Mesenchymal stem cell (in vitro differentiated cells and primary cell): ENCODE data around the gene AMMECR1.

Experiments used
- DNase-seq: peaks from one replicate; pipeline ENCODE4 v3.0.0-alpha.2; 2013
- H2AFZ ChIP-seq: one replicate; pipeline ENCODE4 v1.6.1; 2013; ENCODE audit warnings: low read depth, mild to moderate bottlenecking, control low read depth, inconsistent platforms, low read length, moderate library complexity
- H2AK5ac ChIP-seq: 2 replicates; pipeline ENCODE4 v1.6.1; 2013; ENCODE audit warnings: low read length, moderate library complexity, mild to moderate bottlenecking, inconsistent platforms; ENCODE audit not compliant: severe bottlenecking
- H2BK120ac ChIP-seq: one replicate; pipeline ENCODE4 v1.6.1; 2013; ENCODE audit warnings: low read depth, mild to moderate bottlenecking, inconsistent platforms, low read length, moderate library complexity
- H2BK12ac ChIP-seq, 2 experiments: one replicate each; pipeline ENCODE4 v1.6.1; 2013; ENCODE audit warnings: inconsistent platforms in 2 of 2, low read length in 2 of 2, mild to moderate bottlenecking in 2 of 2, moderate library complexity in 2 of 2, control low read depth in 1 of 2
- H2BK15ac ChIP-seq: one replicate; pipeline ENCODE4 v1.6.1; 2013; ENCODE audit warnings: mild to moderate bottlenecking, low read depth, inconsistent platforms; ENCODE audit not compliant: poor library complexity, severe bottlenecking
- H2BK5ac ChIP-seq: 2 replicates; pipeline ENCODE4 v1.6.1; 2013; ENCODE audit warnings: low read depth, mild to moderate bottlenecking, low read length, control low read depth, inconsistent platforms; ENCODE audit not compliant: poor library complexity, severe bottlenecking
- H3K14ac ChIP-seq, 2 experiments: one replicate each; pipeline ENCODE4 v1.6.1; 2013; ENCODE audit warnings: inconsistent platforms in 2 of 2, low read length in 2 of 2, control low read depth in 1 of 2, mild to moderate bottlenecking in 1 of 2, moderate library complexity in 1 of 2
- H3K18ac ChIP-seq, 2 experiments: one replicate each; pipeline ENCODE4 v1.6.1; 2013; ENCODE audit warnings: inconsistent platforms in 2 of 2, low read length in 2 of 2, control low read depth in 1 of 2, low read depth in 1 of 2, mild to moderate bottlenecking in 1 of 2
- H3K23ac ChIP-seq, 2 experiments: one replicate each; pipeline ENCODE4 v1.6.1; 2013; ENCODE audit warnings: inconsistent platforms in 2 of 2, low read length in 2 of 2, mild to moderate bottlenecking in 2 of 2, moderate library complexity in 2 of 2, control low read depth in 1 of 2
- H3K27ac ChIP-seq: 2 replicates; pipeline ENCODE4 v1.5.1; 2013; ENCODE audit warnings: mild to moderate bottlenecking, moderate library complexity, low read length, control low read depth, inconsistent platforms; ENCODE audit not compliant: poor library complexity, severe bottlenecking
- H3K27me3 ChIP-seq, 2 experiments: 2 replicates each; pipeline versions ENCODE4 v1.6.1 to v1.7.0; 2013; ENCODE audit warnings: low read length in 2 of 2, mild to moderate bottlenecking in 2 of 2, moderate library complexity in 2 of 2, control low read depth in 1 of 2, inconsistent platforms in 1 of 2; ENCODE audit not compliant: control insufficient read depth in 1 of 2, insufficient read depth in 1 of 2
- H3K36me3 ChIP-seq, 2 experiments: 2 replicates each; pipeline versions ENCODE4 v1.6.1 to v1.7.0; 2013; ENCODE audit warnings: low read length in 2 of 2, control low read depth in 1 of 2, inconsistent platforms in 1 of 2, low read depth in 1 of 2, mild to moderate bottlenecking in 1 of 2; ENCODE audit not compliant: insufficient read depth in 2 of 2, control insufficient read depth in 1 of 2
- H3K4ac ChIP-seq, 2 experiments: one replicate each; pipeline ENCODE4 v1.6.1; 2013; ENCODE audit warnings: inconsistent platforms in 2 of 2, low read length in 2 of 2, mild to moderate bottlenecking in 2 of 2, moderate library complexity in 2 of 2, control low read depth in 1 of 2, low read depth in 1 of 2
- H3K4me1 ChIP-seq: 2 replicates; pipeline ENCODE4 v1.6.1; 2013; ENCODE audit warnings: low read depth, low read length, control low read depth; ENCODE audit not compliant: control insufficient read depth, insufficient read depth
- H3K4me2 ChIP-seq: 2 replicates; pipeline ENCODE4 v1.6.1; 2013; ENCODE audit warnings: low read length, mild to moderate bottlenecking, inconsistent platforms; ENCODE audit not compliant: poor library complexity, severe bottlenecking
- H3K4me3 ChIP-seq, 2 experiments: 2 replicates each; pipeline versions ENCODE4 v1.5.1 to v1.7.0; 2013; ENCODE audit warnings: low read length in 2 of 2, mild to moderate bottlenecking in 2 of 2, control low read depth in 1 of 2, low read depth in 1 of 2; ENCODE audit not compliant: insufficient read depth in 1 of 2
- H3K79me1 ChIP-seq: replicated peaks from 2 replicates; pipeline ENCODE4 v1.6.1; 2013; ENCODE audit warnings: mild to moderate bottlenecking, control low read depth, low read length, inconsistent platforms; ENCODE audit not compliant: poor library complexity, severe bottlenecking
- H3K9ac ChIP-seq: 2 replicates; pipeline ENCODE4 v1.7.0; 2013; ENCODE audit warnings: mild to moderate bottlenecking, low read length, moderate library complexity
- H3K9me3 ChIP-seq: 2 replicates; pipeline ENCODE4 v1.7.0; 2013; ENCODE audit warnings: mild to moderate bottlenecking, low read length; ENCODE audit not compliant: control insufficient read depth
- H4K8ac ChIP-seq: one replicate; pipeline ENCODE4 v1.6.1; 2013; ENCODE audit warnings: inconsistent platforms, mild to moderate bottlenecking, low read length, moderate library complexity
- H4K91ac ChIP-seq: one replicate; pipeline ENCODE4 v1.6.1; 2013; ENCODE audit warnings: mild to moderate bottlenecking, low read length, inconsistent platforms
- WGBS: methylation state at CpG from one replicate; pipeline ENCODE4 v1.1.7; 2013; ENCODE audit warnings: mixed read lengths; 5-methylcytosine and 5-hydroxymethylcytosine counted together

AMMECR1 gene

GRCh38 chrX:110182865-110183264, 135.0 kb downstream of the AMMECR1 start:
- H3K27me3 ChIP-seq: peaks cover 0 to 20% of the 10 kb centered on the region in 2 experiments
- peaks cover 10% of the 10 kb centered on the region for H3K79me1 ChIP-seq
- no peak overlapping the region for H4K91ac ChIP-seq
- peak overlapping the region; percentile 38 for H2AK5ac ChIP-seq
- no peak overlapping the region for H2BK5ac ChIP-seq
- peaks cover 26% of the 10 kb centered on the region for H3K4me1 ChIP-seq
- H3K9me3 ChIP-seq: peaks cover 4% of the 10 kb centered on the region
- no peak overlapping the region for H3K9ac ChIP-seq
- peak overlapping the region in 1 of 2 experiments; percentile 72 for H3K23ac ChIP-seq
- H2BK15ac ChIP-seq: no peak overlapping the region
- peak overlapping the region in 1 of 2 experiments; percentile 57 for H2BK12ac ChIP-seq
- H3K36me3 ChIP-seq: no peaks in the 10 kb centered on the region
- peak overlapping the region in 1 of 2 experiments; percentile 53 for H3K4ac ChIP-seq
- no peak overlapping the region for H3K14ac ChIP-seq
- H3K4me2 ChIP-seq: no peak overlapping the region
- H2BK120ac ChIP-seq: no peak overlapping the region
- WGBS: 84% methylated on average over 6 of the region's 6 CpGs
- peak overlapping the region in 1 of 2 experiments; percentile 39 for H3K18ac ChIP-seq
- H2AFZ ChIP-seq: no peak overlapping the region
- H4K8ac ChIP-seq: no peak overlapping the region
- DNase-seq: no peak
- no peak overlapping the region for H3K4me3 ChIP-seq
- H3K27ac ChIP-seq: peak overlapping the region; percentile 21

GRCh38 chrX:110182362-110182761, 135.5 kb downstream of the AMMECR1 start:
- Histone ChIP-seq H3K4ac (peak overlapping the region in 1 of 2 experiments; percentile 53), H3K79me1 (peaks cover 12% of the 10 kb centered on the region), H3K36me3 (no peaks in the 10 kb centered on the region), H3K27ac (peak overlapping the region; percentile 21), H2BK5ac (no peak overlapping the region), H3K9ac (no peak overlapping the region), H3K23ac (peak overlapping the region in 1 of 2 experiments; percentile 72), H2BK12ac (peak overlapping the region in 1 of 2 experiments; percentile 57), H3K4me2 (no peak overlapping the region), H2AFZ (no peak overlapping the region), H3K27me3 (peaks cover 0 to 25% of the 10 kb centered on the region in 2 experiments), H2BK120ac (no peak overlapping the region), H3K4me3 (no peak overlapping the region), H4K8ac (no peak overlapping the region), H2AK5ac (no peak overlapping the region), H3K4me1 (peaks cover 26% of the 10 kb centered on the region), H3K18ac (peak overlapping the region in 1 of 2 experiments; percentile 39), H3K9me3 (peaks cover 4% of the 10 kb centered on the region), H2BK15ac (no peak overlapping the region), H3K14ac (no peak overlapping the region), H4K91ac (no peak overlapping the region)
- peak; percentile 49 for DNase-seq
- WGBS: 60% methylated on average over 1 of the region's 1 CpG

GRCh38 chrX:110181459-110182137, 136.3 kb downstream of the AMMECR1 start:
- Histone ChIP-seq H2BK5ac (no peak overlapping the region), H3K27me3 (peaks cover 0 to 32% of the 10 kb centered on the region in 2 experiments), H3K9me3 (peaks cover 4% of the 10 kb centered on the region), H3K9ac (no peak overlapping the region), H3K27ac (peak overlapping the region; percentile 89), H2AK5ac (no peak overlapping the region), H2BK15ac (no peak overlapping the region), H4K91ac (no peak overlapping the region), H4K8ac (no peak overlapping the region), H3K36me3 (no peaks in the 10 kb centered on the region), H3K4me3 (no peak overlapping the region), H2BK120ac (no peak overlapping the region), H3K4ac (peak overlapping the region in 1 of 2 experiments; percentile 50), H2BK12ac (no peak overlapping the region), H3K79me1 (peaks cover 14% of the 10 kb centered on the region), H3K18ac (peak overlapping the region; percentile 70), H3K14ac (no peak overlapping the region), H3K23ac (no peak overlapping the region), H3K4me2 (no peak overlapping the region), H2AFZ (no peak overlapping the region), H3K4me1 (peaks cover 26% of the 10 kb centered on the region)
- no CpG with 5 or more reads among the region's 2 CpGs for WGBS
- no peak for DNase-seq

- Histone ChIP-seq H3K9me3 (no peaks in the 10 kb centered on the region), H3K9ac (no peak overlapping the region), H2BK12ac (peak overlapping the region in 1 of 2 experiments; percentile 72), H2AK5ac (no peak overlapping the region), H4K91ac (no peak overlapping the region), H3K4ac (no peak overlapping the region), H3K4me2 (no peak overlapping the region), H4K8ac (peak overlapping the region; percentile 23), H2AFZ (no peak overlapping the region), H3K4me1 (peaks cover 26% of the 10 kb centered on the region), H3K14ac (no peak overlapping the region), H3K23ac (no peak overlapping the region), H2BK15ac (no peak overlapping the region), H3K18ac (peak overlapping the region in 1 of 2 experiments; percentile 73), H3K27ac (peak overlapping the region; percentile 89), H3K36me3 (no peaks in the 10 kb centered on the region), H3K4me3 (no peak overlapping the region), H2BK120ac (no peak overlapping the region), H2BK5ac (no peak overlapping the region), H3K79me1 (peaks cover 14% of the 10 kb centered on the region), H3K27me3 (peaks cover 0 to 38% of the 10 kb centered on the region in 2 experiments)
- peak; percentile 76 for DNase-seq
- 0% methylated on average over 4 of the region's 6 CpGs for WGBS
These were observed 137.0 kb downstream of the AMMECR1 start for GRCh38 chrX:110180928-110181310.
